Lung (tissue), 12 donors: Measurements from ENCODE around the gene SLC46A1. TPM values are rescaled to one million over a fixed set of nuclear protein-coding genes. Genes with fewer than 3 reads are reported as not detected.

Source experiments
- ATAC-seq: fragments of 200-7000 bp; cut with Tn5 transposase; one replicate; pipeline ENCODE4 v1.9.1; 2020; ENCODE audit warnings: moderate number of reproducible peaks; ENCODE audit not compliant: insufficient read depth, low FRiP score
- DNase-seq, 3 donors: peaks; one replicate each; pipeline ENCODE4 v3.0.0-alpha.2; 2013 to 2017
- H3K27ac ChIP-seq, 2 donors: one replicate each; pipeline ENCODE4 v1.5.1; 2013; ENCODE audit warnings: mild to moderate bottlenecking in 2 of 2, moderate library complexity in 2 of 2, control low read depth in 1 of 2, inconsistent platforms in 1 of 2, low read depth in 1 of 2, low read length in 1 of 2
- H3K27me3 ChIP-seq, 3 donors: one replicate each; pipeline ENCODE4 v1.5.1; 2013; ENCODE audit warnings: low read length in 2 of 3; ENCODE audit not compliant: control insufficient read depth in 3 of 3, insufficient read depth in 3 of 3
- H3K36me3 ChIP-seq, 4 donors: one replicate each; pipeline ENCODE4 v1.5.1; 2013; ENCODE audit warnings: low read length in 4 of 4, mild to moderate bottlenecking in 1 of 4, moderate library complexity in 1 of 4; ENCODE audit not compliant: control insufficient read depth in 4 of 4, insufficient read depth in 4 of 4
- H3K4me1 ChIP-seq, 5 donors: one replicate each; pipeline ENCODE4 v1.5.1; 2013; ENCODE audit warnings: low read length in 5 of 5, mild to moderate bottlenecking in 2 of 5, moderate library complexity in 1 of 5; ENCODE audit not compliant: control insufficient read depth in 5 of 5, insufficient read depth in 5 of 5
- H3K4me3 ChIP-seq: one replicate; pipeline ENCODE4 v1.5.1; 2013; ENCODE audit warnings: mild to moderate bottlenecking, control low read depth, moderate library complexity
- H3K9ac ChIP-seq, 2 donors: one replicate each; pipeline ENCODE4 v1.5.1; 2013; ENCODE audit warnings: low read length in 2 of 2, control low read depth in 1 of 2; ENCODE audit not compliant: insufficient read depth in 1 of 2
- H3K9me3 ChIP-seq, 4 donors: one replicate each; pipeline ENCODE4 v1.5.1; 2013; ENCODE audit warnings: low read length in 3 of 4, mild to moderate bottlenecking in 1 of 4, moderate library complexity in 1 of 4; ENCODE audit not compliant: control insufficient read depth in 4 of 4, insufficient read depth in 3 of 4
- WGBS, 2 donors: extraction: QIAGEN DNeasy Blood & Tissue Kit; methylation state at CpG; one replicate each; pipeline ENCODE4 v1.1.7; 2013; 5-methylcytosine and 5-hydroxymethylcytosine counted together
- polyA plus RNA-seq, 2 donors: library from polyadenylated mRNA; stranded (reverse); fragments of 200-250 nt; gene quantifications; one replicate each; pipeline ENCODE4 v1.2.1, GENCODE V29; 2013
- total RNA-seq, 2 donors: library from RNA; depleted of rRNA in 1 of 2; stranded (reverse); fragments of >200 nt in 1 of 2; gene quantifications; one replicate each; pipeline ENCODE4 v1.2.1, GENCODE V29; 2014 to 2021
- TF ChIP-seq, protein P1 (sequence below): IDR thresholded peaks from 2 replicates; pipeline ENCODE4 v1.5.1; 2012; ENCODE audit warnings: mild to moderate bottlenecking; ENCODE audit errors: control extremely low read depth, extremely low read depth
- donor health status: control.
- donor health status: control.
- donor health status: Bipolar disorder and iron deficiency.
- donor health status: healthy.
- donor health status: DM: yes; HTN: yes; CAD: no.

SLC46A1 gene
- total and polyA plus RNA-seq, 4 donors, result 4.6 to 23.8 (median 9.4) TPM

DNA sequence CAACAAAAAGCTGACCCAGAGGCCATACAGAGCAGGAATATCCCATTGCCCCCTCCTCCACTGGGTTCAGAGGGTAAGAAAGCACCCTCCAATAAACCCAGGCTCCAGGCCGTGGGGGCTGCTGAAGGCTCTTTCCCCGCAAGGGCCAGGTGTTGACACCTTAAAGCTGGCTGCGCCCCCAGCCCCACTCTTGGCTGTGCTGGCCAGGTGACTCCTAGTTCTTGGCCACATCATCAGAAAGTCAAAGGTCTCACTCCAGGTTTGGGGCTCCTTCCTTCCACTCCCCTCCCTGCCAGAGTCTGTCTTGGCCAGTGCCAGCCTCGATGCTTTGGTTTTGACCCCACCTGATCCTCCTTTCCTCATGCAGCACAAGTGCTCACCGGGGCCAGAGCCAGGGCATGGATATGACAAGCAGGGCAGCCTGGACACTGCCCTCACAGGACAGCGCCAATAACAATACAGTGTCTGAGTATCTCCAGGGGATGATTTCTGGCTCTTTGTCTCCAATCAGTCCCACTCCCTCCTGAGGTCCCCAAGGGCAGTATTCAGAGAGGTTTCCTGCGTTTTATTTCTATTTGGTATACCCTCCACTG, 8.2 kb downstream of the SLC46A1 start:
- 79 to 90% methylated on average over 7 of the region's 7 CpGs for WGBS, 2 donors
- H3K4me3 ChIP-seq, result no peak overlapping the region
- no peaks in the 10 kb centered on the region for H3K9me3 ChIP-seq
- ATAC-seq (no peak), DNase-seq (no peak)
- TF ChIP-seq, protein P1, sequence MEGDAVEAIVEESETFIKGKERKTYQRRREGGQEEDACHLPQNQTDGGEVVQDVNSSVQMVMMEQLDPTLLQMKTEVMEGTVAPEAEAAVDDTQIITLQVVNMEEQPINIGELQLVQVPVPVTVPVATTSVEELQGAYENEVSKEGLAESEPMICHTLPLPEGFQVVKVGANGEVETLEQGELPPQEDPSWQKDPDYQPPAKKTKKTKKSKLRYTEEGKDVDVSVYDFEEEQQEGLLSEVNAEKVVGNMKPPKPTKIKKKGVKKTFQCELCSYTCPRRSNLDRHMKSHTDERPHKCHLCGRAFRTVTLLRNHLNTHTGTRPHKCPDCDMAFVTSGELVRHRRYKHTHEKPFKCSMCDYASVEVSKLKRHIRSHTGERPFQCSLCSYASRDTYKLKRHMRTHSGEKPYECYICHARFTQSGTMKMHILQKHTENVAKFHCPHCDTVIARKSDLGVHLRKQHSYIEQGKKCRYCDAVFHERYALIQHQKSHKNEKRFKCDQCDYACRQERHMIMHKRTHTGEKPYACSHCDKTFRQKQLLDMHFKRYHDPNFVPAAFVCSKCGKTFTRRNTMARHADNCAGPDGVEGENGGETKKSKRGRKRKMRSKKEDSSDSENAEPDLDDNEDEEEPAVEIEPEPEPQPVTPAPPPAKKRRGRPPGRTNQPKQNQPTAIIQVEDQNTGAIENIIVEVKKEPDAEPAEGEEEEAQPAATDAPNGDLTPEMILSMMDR, result no peak
- H3K4me1 ChIP-seq, result no peaks in the 10 kb centered on the region
- H3K27me3 ChIP-seq, result no peaks in the 10 kb centered on the region
- no peak overlapping the region for H3K9ac ChIP-seq
- H3K27ac ChIP-seq, result no peak overlapping the region
- H3K36me3 ChIP-seq, result peaks cover 0 to 27% (median 6%) of the 10 kb centered on the region in 4 donors

DNA sequence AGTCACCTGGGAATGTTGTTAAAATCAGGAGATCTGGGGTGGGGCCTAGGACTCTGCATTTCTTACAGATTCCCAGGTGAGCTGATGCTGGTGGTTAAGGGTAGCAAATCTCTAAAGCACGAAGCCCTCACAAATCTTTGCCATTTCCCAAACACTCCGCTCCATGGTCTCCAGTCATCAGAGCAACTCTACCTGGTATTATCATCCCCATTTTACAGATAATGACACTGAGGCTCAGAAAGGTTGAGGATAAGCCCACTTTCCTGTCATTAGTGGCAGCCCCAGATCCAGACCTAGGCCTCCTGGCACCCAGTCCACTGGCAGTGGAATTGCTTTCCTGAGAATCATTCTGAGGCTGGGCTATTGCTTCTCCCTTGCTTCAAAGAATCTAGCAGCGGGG, 8.7 kb downstream of the SLC46A1 start:
- H3K4me1 ChIP-seq, result no peaks in the 10 kb centered on the region
- WGBS, 2 donors, result 97 to 98% methylated on average over 3 of the region's 3 CpGs
- DNase-seq (no peak), ATAC-seq (no peak)
- H3K4me3 ChIP-seq, result no peak overlapping the region
- no peaks in the 10 kb centered on the region for H3K9me3 ChIP-seq
- peaks cover 0 to 31% (median 6%) of the 10 kb centered on the region in 4 donors for H3K36me3 ChIP-seq
- TF ChIP-seq, protein P1, result no peak
- no peaks in the 10 kb centered on the region for H3K27me3 ChIP-seq
- H3K9ac ChIP-seq, result no peak overlapping the region
- no peak overlapping the region for H3K27ac ChIP-seq

DNA sequence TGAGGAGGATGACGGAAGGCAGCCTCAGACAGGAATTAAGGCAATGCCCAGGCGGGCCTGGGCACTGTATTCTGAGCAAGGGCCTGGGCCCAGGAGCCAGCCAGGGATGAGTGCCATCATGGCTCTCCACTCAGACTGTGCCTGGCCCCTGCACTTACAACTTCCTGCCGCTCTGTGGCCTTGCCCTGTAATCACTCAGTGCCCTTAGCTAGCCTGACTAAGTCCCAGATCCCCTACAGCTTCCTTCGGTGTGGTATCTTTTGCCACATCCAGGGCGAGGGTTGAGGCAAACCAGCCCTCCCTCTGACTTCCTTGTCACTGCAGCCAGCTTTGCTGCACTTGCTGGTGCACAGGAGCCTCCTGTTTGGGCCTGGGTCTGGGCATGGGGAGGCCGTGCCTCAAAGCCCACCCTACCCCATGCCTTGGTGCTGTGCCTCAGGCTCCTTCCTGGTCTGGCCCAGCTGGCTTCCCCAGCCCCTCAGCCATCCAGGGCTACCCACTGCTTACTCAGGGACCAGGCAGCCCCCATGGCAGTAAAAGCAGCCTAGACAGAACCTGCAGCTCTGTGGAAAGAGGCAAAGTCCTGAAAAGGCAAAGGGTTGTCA, 9.3 kb downstream of the SLC46A1 start:
- Histone ChIP-seq H3K9ac (no peak overlapping the region), H3K9me3 (no peaks in the 10 kb centered on the region), H3K27me3 (no peaks in the 10 kb centered on the region), H3K27ac (no peak overlapping the region), H3K4me3 (no peak overlapping the region), H3K36me3 (peaks cover 0 to 29% (median 4%) of the 10 kb centered on the region in 4 donors), H3K4me1 (no peaks in the 10 kb centered on the region)
- no peak for DNase-seq
- TF ChIP-seq, protein P1, result no peak
- ATAC-seq, result no peak
- WGBS, 2 donors, result 41 to 81% methylated on average over 6 of the region's 6 CpGs
